Stimulated activated CD4-positive, alpha-beta T cell treated with anti-CD3 and anti-CD28 coated beads, TNF-alpha, amount 100 ng/mL, for 24 hours (primary cell): ENCODE results near the gene PAXIP1.
A peak's percentile ranks its signal among the peaks of the same experiment; 100 is the strongest.
"Not testable (repeated sequence)": the region's sequence is repeated elsewhere in the genome, so short reads cannot be mapped to it uniquely, and the experiment has no call there.

ENCODE experiments used
- DNase-seq, 3 experiments: peaks; one replicate each; pipeline ENCODE4 v3.0.0-alpha.2; 2020; ENCODE audit warnings: low read depth in 3 of 3

The PAXIP1 gene

GRCh38 chr7:154942691-154943090 lies 60.2 kb downstream of the PAXIP1 start:
- DNase-seq, result no peak

- DNase-seq, result no peak
Observed at GRCh38 chr7:154937837-154938236, 65.1 kb downstream of the PAXIP1 start.

- not testable (repeated sequence) for DNase-seq
Observed at GRCh38 chr7:154934353-154934952, 68.5 kb downstream of the PAXIP1 start.

- no peak for DNase-seq
Observed at GRCh38 chr7:154931906-154932305, 71.0 kb downstream of the PAXIP1 start.

- DNase-seq, result no peak
Observed at GRCh38 chr7:154929006-154929726, 73.8 kb downstream of the PAXIP1 start.

- DNase-seq, result no peak
Observed at GRCh38 chr7:154928136-154929005, 74.6 kb downstream of the PAXIP1 start.

- DNase-seq, result peak; percentile 53 to 75 (median 57)
Observed at GRCh38 chr7:154927624-154928125, 75.2 kb downstream of the PAXIP1 start.

- not testable (repeated sequence) for DNase-seq
Observed at GRCh38 chr7:154922472-154922871, 80.5 kb downstream of the PAXIP1 start.

GRCh38 chr7:154919344-154920225 lies 83.3 kb downstream of the PAXIP1 start:
- DNase-seq, result no peak

GRCh38 chr7:154918741-154919140 lies 84.2 kb downstream of the PAXIP1 start:
- no peak for DNase-seq

GRCh38 chr7:154918266-154918665 lies 84.7 kb downstream of the PAXIP1 start:
- DNase-seq, result no peak

GRCh38 chr7:154917808-154918160 lies 85.1 kb downstream of the PAXIP1 start:
- no peak for DNase-seq

GRCh38 chr7:154916856-154917807 lies 85.8 kb downstream of the PAXIP1 start:
- no peak for DNase-seq

- no peak for DNase-seq
Observed at GRCh38 chr7:154916381-154916780, 86.5 kb downstream of the PAXIP1 start.

GRCh38 chr7:154915600-154915999 lies 87.3 kb downstream of the PAXIP1 start:
- no peak for DNase-seq

GRCh38 chr7:154914996-154915380 lies 87.9 kb downstream of the PAXIP1 start:
- DNase-seq, result no peak

- DNase-seq, result no peak
Observed at GRCh38 chr7:154914308-154914995, 88.5 kb downstream of the PAXIP1 start.

GRCh38 chr7:154913638-154914307 lies 89.2 kb downstream of the PAXIP1 start:
- peak; percentile 79 to 88 (median 83) for DNase-seq
